ENCODE measurements around the gene SSH2. TPM values are rescaled to one million over a fixed set of nuclear protein-coding genes. Genes with fewer than 3 reads are reported as not detected.

Gene SSH2
- total RNA-seq, 1 donor from 2014 or later = 21.9 TPM

GRCh38 chr17:29930409-29931010 lies 482 bp upstream of the SSH2 start:
- Mint-ChIP-seq H3K27ac (ENCODE audit: unreplicated experiment) (no peak overlapping the region), H3K4me1 (ENCODE audit: unreplicated experiment) (peaks cover 21% of the 10 kb centered on the region), H3K27me3 (ENCODE audit: unreplicated experiment) (no peaks in the 10 kb centered on the region), H3K36me3 (ENCODE audit: unreplicated experiment) (no peaks in the 10 kb centered on the region), H3K9me3 (ENCODE audit: unreplicated experiment) (no peaks in the 10 kb centered on the region), H3K4me3 (ENCODE audit: unreplicated experiment) (no peak overlapping the region)
- TF ChIP-seq CTCF (IDR thresholded peaks at IDR 0.05) = no peak
- no peak for DNase-seq (ENCODE audit: extremely low spot score, unreplicated experiment)

GRCh38 chr17:29929006-29929532 lies 959 bp downstream of the SSH2 start:
- Mint-ChIP-seq H3K27me3 (ENCODE audit: unreplicated experiment) (no peaks in the 10 kb centered on the region), H3K9me3 (ENCODE audit: unreplicated experiment) (no peaks in the 10 kb centered on the region), H3K4me1 (ENCODE audit: unreplicated experiment) (peaks cover 21% of the 10 kb centered on the region), H3K36me3 (ENCODE audit: unreplicated experiment) (no peaks in the 10 kb centered on the region), H3K4me3 (ENCODE audit: unreplicated experiment) (no peak overlapping the region), H3K27ac (ENCODE audit: unreplicated experiment) (no peak overlapping the region)
- DNase-seq (ENCODE audit: extremely low spot score, unreplicated experiment) = no peak
- TF ChIP-seq CTCF (IDR thresholded peaks at IDR 0.05) = no peak

DNA sequence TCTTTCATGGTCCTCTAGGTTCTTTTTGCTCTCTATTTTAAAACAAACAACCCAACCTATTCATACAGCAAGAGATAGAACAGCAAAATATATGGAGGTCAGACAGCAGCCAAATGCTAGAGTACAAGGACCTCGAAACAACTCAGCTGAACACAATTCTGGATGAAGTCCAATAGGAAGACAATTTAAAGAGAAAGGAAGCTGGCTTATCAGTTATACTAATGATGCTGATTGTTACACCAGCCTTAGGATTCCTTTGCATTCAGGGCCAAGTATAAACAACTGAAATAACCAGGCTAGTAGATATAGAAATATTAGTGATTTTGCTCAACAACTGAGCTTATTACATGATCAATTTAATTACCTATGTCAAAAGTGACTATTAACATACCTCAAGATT lies 2.5 kb downstream of the SSH2 start:
- Mint-ChIP-seq H3K4me3 (ENCODE audit: unreplicated experiment) (no peak overlapping the region), H3K36me3 (ENCODE audit: unreplicated experiment) (no peaks in the 10 kb centered on the region)
- no peak for TF ChIP-seq CTCF (IDR thresholded peaks at IDR 0.05)

GRCh38 chr17:29924786-29925185 lies 5.2 kb downstream of the SSH2 start:
- Mint-ChIP-seq H3K9me3 (ENCODE audit: unreplicated experiment) (no peaks in the 10 kb centered on the region), H3K27me3 (ENCODE audit: unreplicated experiment) (no peaks in the 10 kb centered on the region), H3K4me3 (ENCODE audit: unreplicated experiment) (no peak overlapping the region), H3K36me3 (ENCODE audit: unreplicated experiment) (no peaks in the 10 kb centered on the region), H3K4me1 (ENCODE audit: unreplicated experiment) (peaks cover 17% of the 10 kb centered on the region), H3K27ac (ENCODE audit: unreplicated experiment) (no peak overlapping the region)
- no peak for TF ChIP-seq CTCF (IDR thresholded peaks at IDR 0.05)
- DNase-seq (ENCODE audit: extremely low spot score, unreplicated experiment) = no peak

More for the DNA sequence above, 2.5 kb downstream of the SSH2 start:
- no peaks in the 10 kb centered on the region for H3K27me3 Mint-ChIP-seq (ENCODE audit: unreplicated experiment)
- H3K27ac Mint-ChIP-seq (ENCODE audit: unreplicated experiment) = no peak overlapping the region
- H3K9me3 Mint-ChIP-seq (ENCODE audit: unreplicated experiment) = no peaks in the 10 kb centered on the region
- peaks cover 17% of the 10 kb centered on the region for H3K4me1 Mint-ChIP-seq (ENCODE audit: unreplicated experiment)
- no peak for DNase-seq (ENCODE audit: extremely low spot score, unreplicated experiment)

DNA sequence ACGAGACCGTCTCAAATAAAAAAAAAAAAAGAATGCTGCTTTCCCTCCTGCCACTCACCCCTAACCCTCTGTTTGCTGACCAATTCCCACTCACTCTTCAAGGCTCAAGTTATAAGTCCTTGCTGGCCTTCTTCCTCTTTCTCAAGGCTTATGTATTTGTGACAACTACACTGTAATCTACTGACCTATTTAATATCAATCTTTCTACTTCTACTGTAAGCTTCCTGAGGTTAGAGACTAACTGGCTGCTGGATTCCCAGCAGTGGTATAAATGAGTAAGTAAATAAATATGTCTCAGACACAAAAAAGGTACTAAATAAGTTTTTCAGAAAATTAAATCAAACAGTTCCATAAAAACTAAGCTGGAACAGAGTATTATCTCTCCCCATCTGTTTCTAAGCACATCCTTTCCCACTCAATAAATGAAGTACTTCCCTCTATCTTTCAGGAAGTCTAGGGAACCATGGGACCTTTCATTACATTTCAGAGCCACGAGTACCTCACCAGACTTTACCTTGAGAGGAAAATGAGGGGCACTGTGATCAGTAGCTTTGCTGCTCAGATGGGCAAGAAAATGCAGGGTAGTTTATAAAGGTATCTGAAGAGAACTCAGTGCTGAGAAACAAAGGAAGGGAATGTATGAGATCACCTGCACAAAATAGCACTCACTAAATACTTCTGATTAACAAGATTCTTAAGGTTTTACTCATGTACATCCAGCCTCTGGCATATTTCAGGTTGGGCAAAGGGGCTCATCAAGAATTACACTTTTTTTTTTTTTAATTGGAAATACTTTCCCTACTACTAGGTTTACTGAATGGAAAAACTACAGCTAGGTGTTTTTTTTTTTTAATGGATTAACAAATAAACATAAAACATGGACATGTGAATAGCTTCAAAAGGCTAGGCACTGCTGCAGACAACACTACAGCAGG lies 10.8 kb downstream of the SSH2 start:
- H3K4me3 Mint-ChIP-seq (ENCODE audit: unreplicated experiment) = no peak overlapping the region
- TF ChIP-seq CTCF (IDR thresholded peaks at IDR 0.05) = no peak
- no peaks in the 10 kb centered on the region for H3K36me3 Mint-ChIP-seq (ENCODE audit: unreplicated experiment)
- H3K4me1 Mint-ChIP-seq (ENCODE audit: unreplicated experiment) = peaks cover 9% of the 10 kb centered on the region
- H3K27ac Mint-ChIP-seq (ENCODE audit: unreplicated experiment) = no peak overlapping the region
- H3K9me3 Mint-ChIP-seq (ENCODE audit: unreplicated experiment) = no peaks in the 10 kb centered on the region
- no peaks in the 10 kb centered on the region for H3K27me3 Mint-ChIP-seq (ENCODE audit: unreplicated experiment)
- no peak for DNase-seq (ENCODE audit: extremely low spot score, unreplicated experiment)

All from osteocyte (in vitro differentiated cells).